Measurements from ENCODE around the gene SLC25A28.
A peak's percentile ranks its signal among the peaks of the same experiment; 100 is the strongest.
"Not testable (repeated sequence)": the region's sequence is repeated elsewhere in the genome, so short reads cannot be mapped to it uniquely, and the experiment has no call there.

Gene SLC25A28

GRCh38 chr10:99628923-99629624, 8.8 kb upstream of the SLC25A28 start:
- no peak for DNase-seq (ENCODE audit: low read depth, low spot score)

GRCh38 chr10:99625124-99625523, 4.9 kb upstream of the SLC25A28 start:
- not testable (repeated sequence) for DNase-seq (ENCODE audit: low read depth, low spot score)

- no peak for DNase-seq (ENCODE audit: low read depth, low spot score)
Measured at GRCh38 chr10:99623919-99624318, 3.7 kb upstream of the SLC25A28 start.

GRCh38 chr10:99621454-99622251, 1.4 kb upstream of the SLC25A28 start:
- no peak for DNase-seq (ENCODE audit: low read depth, low spot score)

- DNase-seq (ENCODE audit: low read depth, low spot score), result peak; percentile 99
Measured at GRCh38 chr10:99620711-99621453, 643 bp upstream of the SLC25A28 start.

GRCh38 chr10:99619090-99619800, 994 bp downstream of the SLC25A28 start:
- DNase-seq (ENCODE audit: low read depth, low spot score), result no peak

- DNase-seq (ENCODE audit: low read depth, low spot score), result no peak
Measured at GRCh38 chr10:99617696-99618095, 2.5 kb downstream of the SLC25A28 start.

- DNase-seq (ENCODE audit: low read depth, low spot score), result no peak
Measured at GRCh38 chr10:99615426-99615825, 4.8 kb downstream of the SLC25A28 start.

GRCh38 chr10:99612167-99612831, 7.9 kb downstream of the SLC25A28 start:
- no peak for DNase-seq (ENCODE audit: low read depth, low spot score)

GRCh38 chr10:99611326-99611725, 8.9 kb downstream of the SLC25A28 start:
- DNase-seq (ENCODE audit: low read depth, low spot score), result no peak

GRCh38 chr10:99610221-99610620, 10.0 kb downstream of the SLC25A28 start:
- no peak for DNase-seq (ENCODE audit: low read depth, low spot score)

- DNase-seq (ENCODE audit: low read depth, low spot score), result no peak
Measured at GRCh38 chr10:99609186-99609585, 11.1 kb downstream of the SLC25A28 start.

- DNase-seq (ENCODE audit: low read depth, low spot score), result no peak
Measured at GRCh38 chr10:99605351-99605750, 14.9 kb downstream of the SLC25A28 start.

- DNase-seq (ENCODE audit: low read depth, low spot score), result no peak
Measured at GRCh38 chr10:99604862-99605261, 15.4 kb downstream of the SLC25A28 start.

- no peak for DNase-seq (ENCODE audit: low read depth, low spot score)
Measured at GRCh38 chr10:99598781-99599509, 21.3 kb downstream of the SLC25A28 start.

- DNase-seq (ENCODE audit: low read depth, low spot score), result no peak
Measured at GRCh38 chr10:99598011-99598410, 22.2 kb downstream of the SLC25A28 start.

- DNase-seq (ENCODE audit: low read depth, low spot score), result not testable (repeated sequence)
Measured at GRCh38 chr10:99596708-99597107, 23.5 kb downstream of the SLC25A28 start.

- DNase-seq (ENCODE audit: low read depth, low spot score), result no peak
Measured at GRCh38 chr10:99595770-99596465, 24.3 kb downstream of the SLC25A28 start.

GRCh38 chr10:99595236-99595635, 25.0 kb downstream of the SLC25A28 start:
- DNase-seq (ENCODE audit: low read depth, low spot score), result no peak

- no peak for DNase-seq (ENCODE audit: low read depth, low spot score)
Measured at GRCh38 chr10:99593312-99593711, 26.9 kb downstream of the SLC25A28 start.
